Transverse colon (tissue), 4 donors: ENCODE data around the gene PACS1. TPM values are rescaled to one million over a fixed set of nuclear protein-coding genes. Genes with fewer than 3 reads are reported as not detected.
"Not testable (repeated sequence)": the region's sequence is repeated elsewhere in the genome, so short reads cannot be mapped to it uniquely, and the experiment has no call there.

ENCODE experiments used
- DNase-seq: peaks from one replicate; pipeline ENCODE4 v3.0.0-alpha.2; 2019
- H3K27ac ChIP-seq, 4 donors: fragments of 200-600 bp; sonication (generic); 2 replicates each; pipeline ENCODE4 v1.5.1; 2016 to 2018; ENCODE audit warnings: inconsistent platforms in 4 of 4
- H3K27me3 ChIP-seq: fragments of 200-600 bp; sonication (generic); 2 replicates; pipeline ENCODE4 v1.5.1; 2017; ENCODE audit warnings: inconsistent platforms
- H3K36me3 ChIP-seq, 4 donors: fragments of 200-600 bp; sonication (generic); 2 replicates each; pipeline ENCODE4 v1.5.1; 2017 to 2019; ENCODE audit warnings: inconsistent platforms in 4 of 4
- H3K4me1 ChIP-seq, 4 donors: fragments of 200-600 bp; sonication (generic); 2 replicates each; pipeline ENCODE4 v1.5.1; 2017 to 2020; ENCODE audit warnings: inconsistent platforms in 4 of 4
- H3K4me3 ChIP-seq, 4 donors: fragments of 200-600 bp; sonication (generic); 1 replicate in 1 of 4; 2 replicates in 3 of 4; pipeline versions ENCODE4 v1.5.1 to v1.6.1; 2017 to 2019; ENCODE audit warnings: inconsistent platforms in 4 of 4
- H3K9me3 ChIP-seq, 2 donors: fragments of 200-600 bp; sonication (generic); 2 replicates each; pipeline ENCODE4 v1.5.1; 2017 to 2019; ENCODE audit warnings: inconsistent platforms in 2 of 2
- CTCF ChIP-seq, 5 experiments: fragments of 200-600 bp in 3 of 5; fragments of 450-650 bp in 2 of 5; sonication (generic) in 3 of 5; IDR thresholded peaks; 1 replicate in 2 of 5; 2 replicates in 3 of 5; pipeline ENCODE4 v1.5.1; 2016 to 2017; ENCODE audit warnings: antibody characterized with exemption in 5 of 5, inconsistent platforms in 3 of 5, mild to moderate bottlenecking in 2 of 5, moderate library complexity in 1 of 5
- EP300 ChIP-seq: sonication (generic); formaldehyde crosslinking; IDR thresholded peaks from one replicate; pipeline ENCODE4 v1.6.1; 2017; ENCODE audit warnings: antibody characterized with exemption, low read depth
- POLR2A ChIP-seq: fragments of 450-650 bp; IDR thresholded peaks from one replicate; pipeline ENCODE4 v1.6.1; 2016; ENCODE audit warnings: antibody characterized with exemption, mild to moderate bottlenecking, moderate library complexity
- POLR2AphosphoS5 ChIP-seq, 3 donors: sonication (generic); formaldehyde crosslinking; IDR thresholded peaks; one replicate each; pipeline ENCODE4 v1.6.1; 2016; ENCODE audit warnings: antibody characterized with exemption in 3 of 3
- WGBS, 2 donors: methylation state at CpG; one replicate each; pipeline ENCODE4 v1.1.5; 2018; ENCODE audit warnings: low coverage in 1 of 2; 5-methylcytosine and 5-hydroxymethylcytosine counted together
- in situ Hi-C, 4 donors: fragments of 200-750 bp; cut with MboI; loops; one replicate each; pipeline versions ENCODE4 v1.15.0 to v1.15.1; 2017; ENCODE audit warnings: low sequenced_read_pairs in 3 of 4, low pct_ligation_motif_present in 1 of 4, low pct_unique_long_range_greater_than_20kb in 1 of 4
- intact Hi-C: fragments of 100-400 bp; cut with DNase I; formaldehyde crosslinking; loops from one replicate; pipeline ENCODE4 v1.15.1; 2023; ENCODE audit warnings: low total_unique reads
- total RNA-seq, 4 donors: library from RNA; depleted of rRNA; stranded (reverse); fragments of >200 nt; gene quantifications; one replicate each; pipeline ENCODE4 v1.1.0, GENCODE V29; 2016

PACS1 gene
- 10 to 100 TPM in 3 of 4 donors, 1 to 10 TPM in 1; 9.8 to 52.0 (median 27.2) TPM for total RNA-seq

GRCh38 chr11:66069715-66070603, at the start of gene PACS1:
PACS1 (plus strand) TSS chr11:66070272; CDS start chr11:66070487, 215 bp downstream.
- Histone ChIP-seq H3K27ac (peak within 1 kb of the TSS; percentile 93 to 95 (median 94)), H3K4me3 (peak within 1 kb of the TSS; percentile 60 to 94 (median 82)), H3K4me1 (peaks cover 10 to 34% (median 24%) of the 10 kb centered on the region in 4 donors), H3K36me3 (peaks cover 0 to 28% (median 12%) of the 10 kb centered on the region in 4 donors), H3K27me3 (no peaks in the 10 kb centered on the region), H3K9me3 (no peaks in the 10 kb centered on the region)
- WGBS, 2 donors, result 0% methylated on average over 38 of the region's 120 CpGs; no CpG with 5 or more reads in 1 of the 2 donors
- in situ Hi-C loops, result loop anchor here in 1 of 4 donors (5.0 kb wide), 1 partner anchor 62 kb away; no protein-coding TSS in a partner anchor
- TF ChIP-seq CTCF (IDR thresholded peaks at IDR 0.05) (no peak), POLR2AphosphoS5 (IDR thresholded peaks at IDR 0.05) (peak in 2 of 3 donors; percentile 48 to 49), POLR2A (peak; percentile 45), EP300 (no peak)
- intact Hi-C loops, result loop anchor here (5.0 kb wide), 1 partner anchor 1052 kb away; no protein-coding TSS in a partner anchor
- peak; percentile 76 for DNase-seq

GRCh38 chr11:66020618-66021357, 49.3 kb upstream of the PACS1 start:
- intact Hi-C loops (no loop called here), in situ Hi-C loops (no loop called here)
- WGBS, 2 donors, result 78 to 87% methylated on average over 3 to 25 of the region's 25 CpGs
- Histone ChIP-seq H3K9me3 (no peaks in the 10 kb centered on the region), H3K4me3 (no peak overlapping the region), H3K27me3 (peaks cover 11% of the 10 kb centered on the region), H3K27ac (no peak overlapping the region), H3K36me3 (no peaks in the 10 kb centered on the region), H3K4me1 (peaks cover 0 to 6% (median 6%) of the 10 kb centered on the region in 4 donors)
- TF ChIP-seq POLR2AphosphoS5 (IDR thresholded peaks at IDR 0.05), result no peak
- no peak for TF ChIP-seq CTCF (IDR thresholded peaks at IDR 0.05)
- no peak for TF ChIP-seq EP300
- no peak for TF ChIP-seq POLR2A
- DNase-seq, result peak; percentile 29

GRCh38 chr11:66022401-66023185, 47.5 kb upstream of the PACS1 start:
- Histone ChIP-seq H3K36me3 (no peaks in the 10 kb centered on the region), H3K4me1 (peaks cover 0 to 6% (median 6%) of the 10 kb centered on the region in 4 donors), H3K27me3 (peaks cover 11% of the 10 kb centered on the region), H3K27ac (no peak overlapping the region), H3K4me3 (peak overlapping the region in 1 of 4 donors; percentile 19), H3K9me3 (no peaks in the 10 kb centered on the region)
- WGBS, 2 donors, result 13 to 18% methylated on average over 3 to 43 of the region's 46 CpGs
- no peak for TF ChIP-seq POLR2AphosphoS5 (IDR thresholded peaks at IDR 0.05)
- TF ChIP-seq EP300, result no peak
- TF ChIP-seq CTCF (IDR thresholded peaks at IDR 0.05), result peak; percentile 88 to 98 (median 97)
- no peak for TF ChIP-seq POLR2A
- peak; percentile 80 for DNase-seq
- intact Hi-C loops (no loop called here), in situ Hi-C loops (no loop called here)

- H3K36me3 ChIP-seq, H3K4me3 ChIP-seq, DNase-seq, in situ Hi-C loops, intact Hi-C loops, H3K9me3 ChIP-seq, H3K27ac ChIP-seq, H3K4me1 ChIP-seq: not testable (repeated sequence)
- peaks cover 14% of the 10 kb centered on the region for H3K27me3 ChIP-seq
- 72% methylated on average over 5 of the region's 5 CpGs; no CpG with 5 or more reads in 1 of the 2 donors for WGBS, 2 donors
Measured at GRCh38 chr11:66023186-66023440, 47.0 kb upstream of the PACS1 start.
